SK-MEL-5 (cell line): ENCODE measurements around the gene PLCL2. TPM values are rescaled to one million over a fixed set of nuclear protein-coding genes. Genes with fewer than 3 reads are reported as not detected.

Experiments used
- DNase-seq: peaks from one replicate; pipeline ENCODE4 v3.0.0-alpha.2; 2016; ENCODE audit warnings: low read depth, low spot score
- in situ Hi-C: cut with HindIII; loops from 2 replicates; pipeline ENCODE4 v1.10.0; 2016; ENCODE audit warnings: low sequenced_read_pairs, high pct_unique_total_duplicates, low pct_unique_long_range_greater_than_20kb
- total RNA-seq: library from RNA; depleted of rRNA; stranded (reverse); fragments of >200 nt; shearing (Covaris generic); gene quantifications from 2 replicates; pipeline ENCODE4 v1.2.3, GENCODE V29; 2014

Gene PLCL2
- total RNA-seq, 1 experiment from 2014 or later: 4.4 TPM

- in situ Hi-C loops: no loop called here
- DNase-seq: no peak
Observed at GRCh38 chr3:17038900-17039553, 154.3 kb downstream of the PLCL2 start.

- no peak for DNase-seq
- in situ Hi-C loops: no loop called here
Observed at GRCh38 chr3:17039594-17039993, 154.8 kb downstream of the PLCL2 start.

GRCh38 chr3:17040322-17040989 is 155.7 kb downstream of the PLCL2 start:
- no peak for DNase-seq
- in situ Hi-C loops: no loop called here

GRCh38 chr3:17040990-17041377 is 156.2 kb downstream of the PLCL2 start:
- in situ Hi-C loops: no loop called here
- DNase-seq: no peak

- DNase-seq: no peak
- in situ Hi-C loops: no loop called here
Observed at GRCh38 chr3:17044855-17045254, 160.1 kb downstream of the PLCL2 start.

GRCh38 chr3:17045705-17046104 is 160.9 kb downstream of the PLCL2 start:
- no peak for DNase-seq
- in situ Hi-C loops: no loop called here

- no peak for DNase-seq
- in situ Hi-C loops: no loop called here
Observed at GRCh38 chr3:17046623-17047022, 161.9 kb downstream of the PLCL2 start.

GRCh38 chr3:17047162-17047561 is 162.4 kb downstream of the PLCL2 start:
- in situ Hi-C loops: no loop called here
- DNase-seq: no peak

GRCh38 chr3:17047894-17048293 is 163.1 kb downstream of the PLCL2 start:
- no peak for DNase-seq
- in situ Hi-C loops: no loop called here

GRCh38 chr3:17050071-17050470 is 165.3 kb downstream of the PLCL2 start:
- in situ Hi-C loops: no loop called here
- DNase-seq: no peak

GRCh38 chr3:17050506-17050905 is 165.8 kb downstream of the PLCL2 start:
- no peak for DNase-seq
- in situ Hi-C loops: no loop called here

- in situ Hi-C loops: no loop called here
- DNase-seq: no peak
Observed at GRCh38 chr3:17052363-17052762, 167.6 kb downstream of the PLCL2 start.

- no peak for DNase-seq
- in situ Hi-C loops: no loop called here
Observed at GRCh38 chr3:17054301-17054981, 169.7 kb downstream of the PLCL2 start.

- no peak for DNase-seq
- in situ Hi-C loops: no loop called here
Observed at GRCh38 chr3:17054982-17055343, 170.2 kb downstream of the PLCL2 start.

GRCh38 chr3:17055374-17056276 is 170.9 kb downstream of the PLCL2 start:
- in situ Hi-C loops: no loop called here
- no peak for DNase-seq

- no peak for DNase-seq
- in situ Hi-C loops: no loop called here
Observed at GRCh38 chr3:17057321-17057720, 172.6 kb downstream of the PLCL2 start.

- in situ Hi-C loops: no loop called here
- DNase-seq: no peak
Observed at GRCh38 chr3:17059989-17060550, 175.3 kb downstream of the PLCL2 start.

GRCh38 chr3:17061005-17061404 is 176.2 kb downstream of the PLCL2 start:
- DNase-seq: no peak
- in situ Hi-C loops: no loop called here
